Left kidney (tissue), 2 donors: ENCODE measurements around the gene LOXHD1. TPM values are rescaled to one million over a fixed set of nuclear protein-coding genes. Genes with fewer than 3 reads are reported as not detected.
A peak's percentile ranks its signal among the peaks of the same experiment; 100 is the strongest.

Experiments
- DNase-seq: peaks from one replicate; pipeline ENCODE4 v3.0.0-alpha.2; 2013
- polyA plus RNA-seq: library from polyadenylated mRNA; unstranded; fragments of 120-200 nt; gene quantifications from one replicate; pipeline ENCODE4 v1.2.1, GENCODE V29; 2013; ENCODE audit not compliant: insufficient read length

The LOXHD1 gene
- polyA plus RNA-seq, 1 donor, result 1.4 TPM

DNA sequence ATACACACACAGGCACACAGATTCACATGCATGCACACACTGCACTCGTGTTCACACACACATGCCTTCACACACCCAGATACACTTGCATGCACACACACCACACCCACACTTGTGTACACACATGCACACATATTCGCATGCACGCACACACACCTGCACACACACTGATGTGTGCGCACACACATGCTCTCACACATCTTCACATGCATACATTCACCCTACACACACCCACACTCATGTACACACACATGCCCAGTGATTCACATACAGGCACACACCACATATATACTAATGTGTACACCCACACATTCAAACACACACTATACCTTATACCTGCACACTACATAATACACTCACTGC lies 181.6 kb downstream of the LOXHD1 start:
- DNase-seq, result no peak

- no peak for DNase-seq
These were observed 182.3 kb downstream of the LOXHD1 start for GRCh38 chr18:46474487-46475389.

- DNase-seq, result no peak
These were observed 185.1 kb downstream of the LOXHD1 start for GRCh38 chr18:46471809-46472498.

- DNase-seq, result no peak
These were observed 186.3 kb downstream of the LOXHD1 start for GRCh38 chr18:46470714-46471113.

DNA sequence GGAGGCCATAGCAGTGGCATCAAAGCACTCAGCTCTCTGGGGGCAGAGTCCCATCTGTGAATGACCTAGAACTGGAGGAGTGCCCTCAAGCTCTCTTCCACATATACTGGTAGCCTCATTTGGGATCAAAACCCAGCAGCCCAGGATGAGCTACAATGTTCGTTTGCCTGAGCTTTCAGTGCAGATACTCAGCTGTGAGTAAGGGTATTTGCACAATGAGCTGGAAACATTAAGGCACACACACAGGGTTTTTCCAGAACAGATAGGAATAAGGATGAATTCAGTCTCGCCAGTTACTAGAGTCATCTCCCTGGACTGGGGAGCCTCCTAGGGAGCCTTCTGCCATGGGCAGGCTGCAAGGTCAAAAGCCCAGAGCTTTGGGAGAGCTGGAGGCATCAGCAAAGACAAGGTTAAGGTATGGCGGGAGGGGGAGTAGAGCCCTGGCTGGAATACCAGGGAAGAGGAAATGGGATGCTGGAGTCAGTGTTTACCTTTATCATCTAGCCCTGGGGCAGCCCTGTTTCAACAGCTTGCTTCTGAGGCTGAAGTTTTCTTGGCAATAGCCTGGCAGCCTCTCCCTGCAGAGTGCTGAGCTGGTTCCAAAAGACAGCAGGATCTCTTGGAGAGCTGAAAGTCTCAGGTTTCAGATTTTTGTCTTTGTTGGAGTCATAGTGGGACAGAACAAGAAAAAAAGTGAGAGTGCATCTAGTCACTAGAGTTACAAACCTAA lies 187.7 kb downstream of the LOXHD1 start:
- DNase-seq, result no peak

DNA sequence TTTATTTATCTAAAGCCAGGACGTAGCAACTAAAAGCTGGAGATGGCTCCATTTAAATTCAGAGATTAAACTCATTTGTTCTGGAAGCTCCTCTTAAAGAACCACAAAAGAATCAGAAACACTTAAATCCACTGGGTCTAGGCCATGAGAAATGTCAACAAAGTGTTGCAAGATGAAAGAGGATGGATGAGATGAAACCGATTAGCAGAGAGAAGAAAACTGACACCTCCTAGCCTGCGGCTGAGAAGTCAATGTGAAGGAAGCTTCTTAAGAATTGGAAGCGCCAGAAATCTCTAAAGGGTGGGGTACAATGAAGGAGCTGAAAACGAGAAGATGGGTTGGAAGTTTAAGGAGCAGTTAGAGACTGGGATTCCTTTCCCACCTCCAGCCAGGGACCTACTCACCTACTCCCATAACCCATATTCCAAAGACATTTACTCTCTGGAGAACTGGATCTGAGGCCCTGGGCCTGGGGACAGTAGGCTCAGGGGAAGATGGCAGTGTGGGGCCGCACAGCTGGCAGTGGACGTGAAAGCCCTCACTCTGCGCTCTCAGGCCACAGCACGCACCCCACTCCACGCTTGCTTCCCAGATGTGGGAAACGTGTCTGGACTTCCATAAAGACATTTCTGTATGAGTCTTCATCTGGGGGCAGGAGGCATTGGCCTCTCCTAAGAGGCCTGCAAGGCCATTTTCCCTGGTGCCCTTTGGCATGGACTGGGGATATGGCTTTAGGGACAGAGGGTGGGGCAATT lies 188.4 kb downstream of the LOXHD1 start:
- no peak for DNase-seq

DNA sequence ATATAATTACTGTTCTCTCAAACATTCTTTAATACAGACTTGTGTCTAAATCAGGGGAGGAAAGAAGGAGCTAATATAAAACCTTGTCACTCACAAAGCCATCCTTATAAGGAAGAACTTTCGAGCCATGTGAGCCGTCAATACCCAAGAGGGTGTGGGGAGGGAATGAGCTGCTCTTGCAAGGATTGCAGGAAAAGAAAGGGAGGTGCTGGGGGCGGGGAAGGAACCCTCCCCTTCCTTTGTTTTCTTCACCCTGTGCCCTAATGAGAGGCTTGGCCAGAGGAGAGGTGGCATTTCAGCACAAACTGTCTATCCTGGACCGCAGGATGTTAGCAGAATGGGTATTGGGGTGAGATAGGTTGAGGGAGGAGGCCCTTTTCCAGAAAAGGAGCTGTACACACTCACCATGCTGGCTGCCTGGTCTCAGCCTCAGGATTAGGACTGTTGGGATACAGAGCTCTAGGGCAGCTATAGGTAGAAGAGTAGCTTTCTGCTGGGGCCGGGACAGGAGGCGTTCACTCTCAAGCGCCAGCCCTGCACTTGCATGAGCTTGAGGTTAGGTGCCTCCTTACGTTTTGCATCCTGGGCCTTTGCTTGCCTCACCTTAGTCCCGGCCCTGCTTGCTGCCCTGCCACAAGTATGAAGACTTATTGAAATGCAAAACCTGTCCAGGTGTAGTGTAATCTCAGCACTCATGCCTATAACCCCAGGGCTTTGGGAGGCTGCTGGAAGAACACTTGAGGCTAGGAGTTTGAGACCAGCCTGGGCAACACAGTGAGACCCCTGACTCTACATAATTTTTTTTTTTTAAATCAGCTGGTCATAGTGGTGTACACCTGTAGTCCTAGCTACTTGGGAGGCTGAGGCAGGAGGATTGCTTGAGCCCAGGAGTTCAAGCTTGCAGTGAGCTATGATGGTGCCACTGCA lies 190.5 kb downstream of the LOXHD1 start:
- peak; percentile 17 for DNase-seq

DNA sequence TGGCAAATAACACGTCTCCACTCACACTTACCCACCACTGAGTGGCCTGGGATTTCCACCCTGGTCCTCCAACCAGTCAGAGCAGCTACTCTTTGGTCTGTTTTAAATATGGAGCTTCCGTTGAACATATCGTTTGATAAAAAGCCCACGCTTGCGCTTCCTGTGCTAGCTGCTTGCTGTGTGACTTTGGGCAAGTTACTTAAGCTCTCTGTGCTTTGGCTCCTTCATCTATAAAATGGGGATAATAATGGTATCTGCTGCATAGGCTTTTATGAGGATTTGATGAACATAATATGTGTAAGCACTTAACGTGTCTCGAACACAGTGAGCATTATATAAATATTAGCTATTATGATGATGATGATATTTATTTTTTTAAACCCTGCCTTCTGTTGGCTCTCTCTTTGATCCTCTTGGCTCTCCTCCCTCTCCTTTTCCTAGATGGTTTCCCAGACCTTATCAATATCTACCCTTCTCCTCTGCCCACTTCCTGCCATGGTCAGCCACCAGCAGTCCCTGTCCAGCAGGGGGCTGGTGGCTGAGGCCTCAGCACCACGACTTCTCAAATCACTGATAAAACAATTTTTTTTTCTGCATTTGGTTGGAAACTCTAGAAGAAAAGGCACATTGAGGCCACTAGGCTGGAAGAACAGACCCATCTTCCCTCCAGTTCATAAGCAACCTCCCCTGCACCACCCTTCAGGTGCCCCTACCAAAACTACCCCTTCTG lies 191.9 kb downstream of the LOXHD1 start:
- no peak for DNase-seq

DNA sequence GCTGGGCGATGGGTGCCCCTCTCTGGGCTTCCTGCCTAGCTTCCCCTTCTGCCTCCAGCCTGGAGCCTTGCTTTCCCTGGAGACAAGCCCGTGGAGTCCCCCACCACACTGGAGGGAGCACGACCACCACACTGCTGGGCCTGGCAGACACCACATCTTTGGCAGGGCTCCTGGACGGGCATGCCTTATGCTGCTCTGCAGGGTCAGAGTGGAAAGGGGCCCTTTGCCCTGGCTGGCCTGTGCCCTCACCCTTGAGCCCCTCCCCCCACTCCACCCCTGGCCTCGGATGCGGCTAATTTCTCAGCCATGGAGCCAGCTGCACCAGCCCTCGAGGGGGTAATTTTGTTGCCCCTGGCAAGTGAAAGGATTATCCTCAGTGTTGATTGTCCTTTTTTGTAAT lies 194.5 kb downstream of the LOXHD1 start:
- no peak for DNase-seq

- no peak for DNase-seq
These were observed 195.0 kb downstream of the LOXHD1 start for GRCh38 chr18:46461993-46462392.

DNA sequence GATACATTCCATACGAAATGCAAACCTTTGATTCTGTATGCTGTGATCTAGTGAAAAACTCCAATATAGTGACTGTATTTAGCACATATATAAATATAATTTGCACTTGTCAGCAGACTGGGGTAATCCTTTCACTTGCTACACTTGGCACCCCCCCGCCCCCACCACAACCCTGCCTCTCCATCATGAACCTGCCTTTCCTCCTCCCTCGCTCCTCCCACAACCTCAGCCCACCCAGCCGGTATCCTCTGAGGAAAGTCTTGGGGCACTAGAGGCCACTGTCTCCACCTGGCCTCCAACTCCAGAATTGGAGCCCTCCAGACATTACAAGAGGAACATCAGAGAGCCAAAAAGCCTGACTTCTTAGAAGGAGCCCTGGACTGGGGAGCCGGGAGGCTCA lies 196.3 kb downstream of the LOXHD1 start:
- no peak for DNase-seq

GRCh38 chr18:46459789-46460455 lies 197.1 kb downstream of the LOXHD1 start:
- DNase-seq, result no peak

DNA sequence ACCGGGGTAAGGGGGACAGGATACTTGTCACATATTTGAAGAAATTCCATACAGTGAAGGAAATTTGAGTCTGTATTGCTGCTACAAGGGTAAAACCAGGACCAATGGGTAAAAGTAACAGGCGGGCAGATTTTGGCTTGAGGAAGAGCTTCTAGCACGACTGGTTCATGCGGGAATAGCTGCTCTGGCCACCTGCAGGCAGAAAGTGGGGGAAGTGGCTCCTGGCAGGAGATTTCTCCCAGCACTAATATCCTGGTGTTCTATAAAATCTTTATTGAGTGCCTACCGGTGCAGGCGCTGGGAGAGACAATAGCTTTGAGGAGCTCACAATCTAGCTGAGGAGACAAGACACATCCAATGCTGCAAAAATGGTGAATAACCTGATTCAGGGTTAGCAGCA lies 198.5 kb downstream of the LOXHD1 start:
- no peak for DNase-seq

GRCh38 chr18:46456691-46457090 lies 200.3 kb downstream of the LOXHD1 start:
- DNase-seq, result no peak

DNA sequence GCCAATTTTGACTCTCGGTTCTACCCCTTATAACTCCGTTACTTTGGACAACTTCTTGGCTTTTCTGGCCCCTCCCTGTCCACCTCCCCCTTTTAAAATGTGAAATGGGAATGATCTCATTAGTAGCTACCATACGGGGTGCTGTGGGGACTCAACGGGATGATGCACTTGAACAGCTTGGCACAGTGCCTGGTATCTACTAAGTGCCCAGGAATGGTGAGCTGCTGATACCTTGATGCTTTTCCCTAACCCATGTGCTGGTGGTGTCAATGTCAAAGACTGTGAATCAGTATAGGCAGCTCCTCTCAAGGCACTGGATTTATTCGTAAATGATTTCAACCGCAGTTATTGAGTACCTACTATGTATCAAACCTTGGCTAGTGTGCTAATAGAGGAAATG lies 204.2 kb downstream of the LOXHD1 start:
- DNase-seq, result no peak

DNA sequence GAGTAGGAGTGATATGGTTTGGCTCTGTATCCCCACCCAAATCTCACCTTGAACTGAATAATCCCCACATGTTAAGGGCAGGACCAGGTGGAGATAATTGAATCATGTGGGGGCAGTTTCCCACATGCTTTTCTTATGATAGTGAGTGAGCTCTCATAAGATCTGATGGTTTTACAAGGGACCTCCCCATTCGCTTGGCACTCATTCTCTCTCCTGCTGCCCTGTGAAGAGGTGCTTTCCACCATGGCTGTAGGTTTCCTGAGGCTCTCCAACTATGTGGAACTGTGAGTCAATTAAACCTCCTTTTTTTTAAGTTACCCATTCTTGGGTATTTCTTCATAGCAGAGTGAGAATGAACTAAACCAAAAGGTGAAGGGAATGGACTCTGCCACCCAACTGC lies 207.5 kb downstream of the LOXHD1 start:
- DNase-seq, result no peak

DNA sequence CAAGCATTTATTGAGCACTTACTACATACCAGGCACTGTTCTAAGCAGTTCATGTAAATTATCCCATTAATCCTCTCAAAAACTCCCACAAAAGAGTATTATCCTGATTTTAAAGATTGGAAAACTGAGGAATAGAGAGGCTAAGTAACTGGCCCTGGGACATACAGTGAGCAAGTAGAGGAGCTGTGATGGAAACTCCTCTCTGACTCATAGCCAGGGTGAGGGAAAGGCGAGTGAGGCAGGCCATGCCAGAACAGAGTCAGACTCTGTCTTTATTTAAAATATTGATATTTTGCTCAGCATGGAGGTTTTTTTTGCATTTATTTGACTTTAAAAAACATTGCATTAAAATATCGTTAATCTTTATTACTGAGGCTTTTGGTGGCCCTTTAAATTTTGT lies 208.0 kb downstream of the LOXHD1 start:
- no peak for DNase-seq

DNA sequence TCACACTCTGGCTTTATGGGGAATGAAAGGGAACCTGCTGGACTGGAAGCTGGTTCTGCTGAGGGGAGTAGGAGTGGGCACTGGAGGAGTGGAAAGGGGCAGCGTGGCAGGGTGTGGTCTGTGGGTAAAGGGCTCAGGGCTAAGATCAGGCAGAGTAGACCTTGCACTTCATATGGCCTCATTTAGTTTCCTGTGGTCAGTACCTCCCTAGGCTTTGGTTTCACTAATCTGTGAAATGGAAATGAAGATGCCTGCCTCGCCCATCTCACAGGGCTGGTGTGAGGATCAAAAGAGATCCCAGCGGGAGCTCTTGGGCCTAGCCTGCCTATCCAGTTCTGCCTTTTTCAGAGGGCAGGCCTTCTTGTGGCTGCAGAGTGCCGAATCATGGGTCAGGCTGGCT lies 208.7 kb downstream of the LOXHD1 start:
- DNase-seq, result no peak

DNA sequence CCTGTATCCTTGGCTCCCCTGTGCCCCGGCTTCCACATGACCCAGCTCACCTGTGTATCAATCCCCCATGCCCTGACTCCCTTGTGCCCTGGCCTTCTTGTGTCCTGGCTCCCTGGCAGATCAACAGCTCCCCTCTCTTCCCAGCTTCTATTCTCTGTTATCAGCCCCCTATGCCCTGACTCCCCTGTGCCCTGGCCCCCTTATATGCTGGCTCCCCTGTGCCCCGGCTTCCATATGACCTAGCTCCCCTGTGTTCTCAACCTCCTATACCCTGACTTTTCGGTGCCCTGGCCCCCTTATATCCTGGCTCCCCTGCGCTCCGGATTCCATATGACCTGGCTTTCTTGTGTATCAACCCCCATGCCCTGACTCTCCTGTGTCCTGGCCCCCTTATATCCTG lies 209.2 kb downstream of the LOXHD1 start:
- DNase-seq, result no peak

GRCh38 chr18:46447323-46447722 lies 209.7 kb downstream of the LOXHD1 start:
- no peak for DNase-seq
